HepG2 (cell line): ENCODE measurements around the gene JOSD1. TPM values are rescaled to one million over a fixed set of nuclear protein-coding genes. Genes with fewer than 3 reads are reported as not detected.

ENCODE experiments used
- ATAC-seq: fragments of 200-7000 bp; cut with Tn5 transposase; 3 replicates; pipeline ENCODE4 v1.9.1; 2020; ENCODE audit warnings: mild to moderate bottlenecking, moderate library complexity
- BruUV-seq: library from RNA; stranded (reverse); fragments of 400-500 nt; replicated peaks from 2 replicates; lab custom pipeline; 2021; lab: Mats Ljungman, UMichigan
- CTCF ChIA-PET: fragments of 300-600 bp; formaldehyde crosslinking; extraction: SDS; loops from one replicate; lab custom pipeline; 2021; ENCODE audit warnings: low total read pairs, inconsistent platforms, low intra/inter-chr PET ratio; lab: Yijun Ruan, JAX
- POLR2A ChIA-PET: fragments of 350-600 bp; sonication (Branson Sonifier 250); formaldehyde crosslinking; loops from one replicate; lab custom pipeline; 2020; ENCODE audit warnings: antibody characterized with exemption, inconsistent platforms; lab: Yijun Ruan, JAX
- DNase-seq: peaks from one replicate; pipeline ENCODE4 v3.0.0-alpha.2; 2015; ENCODE audit warnings: low spot score
- FAIRE-seq: peaks from 3 replicates; lab custom pipeline; 2011; peaks lifted over from hg19 to GRCh38; lab: Jason Lieb, UNC
- H2AFZ ChIP-seq: one replicate; pipeline ENCODE4 v1.6.1; 2011; ENCODE audit warnings: low read length, inconsistent platforms
- H3K27ac ChIP-seq: fragments of 300-600 bp; 3 replicates; pipeline ENCODE4 v1.8.0; 2011; ENCODE audit warnings: mixed run types, mild to moderate bottlenecking, mixed read lengths, low read length, inconsistent platforms; ENCODE audit not compliant: insufficient read depth; ENCODE audit errors: extremely low read length
- H3K27me3 ChIP-seq, 2 experiments: fragments of 200-600 bp in 1 of 2; 2 replicates in 1 of 2; 3 replicates in 1 of 2; pipeline versions ENCODE4 v1.6.0 to v1.8.0; 2011; ENCODE audit warnings: low read length in 2 of 2, mild to moderate bottlenecking in 2 of 2, moderate library complexity in 2 of 2, inconsistent platforms in 1 of 2; ENCODE audit not compliant: insufficient read depth in 2 of 2, control insufficient read depth in 1 of 2
- H3K36me3 ChIP-seq, 2 experiments: fragments of 200-600 bp in 1 of 2; replicated peaks in 1 of 2; 2 replicates in 1 of 2; 3 replicates in 1 of 2; pipeline versions ENCODE4 v1.5.1 to v1.8.0; 2011; ENCODE audit warnings: low read length in 2 of 2, inconsistent platforms in 1 of 2; ENCODE audit not compliant: insufficient read depth in 2 of 2, control insufficient read depth in 1 of 2
- H3K4me1 ChIP-seq: 2 replicates; pipeline ENCODE4 v1.5.1; 2012; ENCODE audit warnings: low read length, inconsistent platforms; ENCODE audit not compliant: insufficient read depth
- H3K4me2 ChIP-seq: 2 replicates; pipeline ENCODE4 v1.6.0; 2011; ENCODE audit warnings: low read depth, low read length, inconsistent platforms
- H3K4me3 ChIP-seq, 3 experiments: fragments of 200-600 bp in 1 of 3; sonication (generic), shearing (Covaris generic) in 1 of 3; replicated peaks in 1 of 3; 2 replicates each; pipeline ENCODE4 v1.5.1; 2011 to 2016; ENCODE audit warnings: low read length in 3 of 3, inconsistent platforms in 2 of 3, low read depth in 2 of 3, mild to moderate bottlenecking in 2 of 3, control low read depth in 1 of 3, mixed read lengths in 1 of 3; ENCODE audit not compliant: insufficient read depth in 1 of 3
- H3K79me2 ChIP-seq: one replicate; pipeline ENCODE4 v1.6.1; 2011; ENCODE audit warnings: low read length, inconsistent platforms; ENCODE audit not compliant: insufficient read depth
- H3K9ac ChIP-seq: 2 replicates; pipeline ENCODE4 v1.6.0; 2011; ENCODE audit warnings: mild to moderate bottlenecking, low read depth, low read length, inconsistent platforms; ENCODE audit not compliant: insufficient read depth
- H3K9me3 ChIP-seq: 2 replicates; pipeline ENCODE4 v1.5.1; 2012; ENCODE audit warnings: mild to moderate bottlenecking, low read length
- H4K20me1 ChIP-seq: 2 replicates; pipeline ENCODE4 v1.6.0; 2011; ENCODE audit warnings: inconsistent platforms, mild to moderate bottlenecking, low read length, moderate library complexity; ENCODE audit not compliant: insufficient read depth
- HNRNPL ChIP-seq: fragments of 200-400 bp; formaldehyde crosslinking; IDR thresholded peaks from 2 replicates; pipeline ENCODE4 v1.6.1; 2017; ENCODE audit warnings: mild to moderate bottlenecking, low read depth, low read length
- POLR2A ChIP-seq, 2 experiments: IDR thresholded peaks; 2 replicates each; pipeline ENCODE4 v1.6.1; 2011; ENCODE audit warnings: low read depth in 2 of 2, low read length in 2 of 2, mild to moderate bottlenecking in 1 of 2, moderate library complexity in 1 of 2; ENCODE audit not compliant: insufficient read depth in 1 of 2
- SP1 ChIP-seq, 2 experiments: fragments of 450-650 bp in 1 of 2; sonication (generic) in 1 of 2; formaldehyde crosslinking in 1 of 2; IDR thresholded peaks; 2 replicates each; pipeline versions ENCODE4 v1.4.0 to v1.6.1; 2016 to 2020; ENCODE audit warnings: missing genetic modification reagents in 1 of 2
- ZBED4 ChIP-seq: sonication (generic); formaldehyde crosslinking; IDR thresholded peaks from 2 replicates; pipeline ENCODE4 v1.4.0; 2020; ENCODE audit warnings: missing genetic modification reagents, borderline replicate concordance
- ZBTB33 ChIP-seq: sonication (generic); formaldehyde crosslinking; IDR thresholded peaks from 2 replicates; pipeline ENCODE4 v1.4.0; 2020; ENCODE audit warnings: missing genetic modification reagents
- ZNF101 ChIP-seq: sonication (generic); formaldehyde crosslinking; IDR thresholded peaks from 2 replicates; pipeline ENCODE4 v1.4.0; 2020; ENCODE audit warnings: mild to moderate bottlenecking, low read depth, missing genetic modification reagents, borderline replicate concordance
- ZNF501 ChIP-seq: sonication (generic); formaldehyde crosslinking; IDR thresholded peaks from 2 replicates; pipeline ENCODE4 v1.5.1; 2020; ENCODE audit warnings: mild to moderate bottlenecking, moderate library complexity, missing genetic modification reagents
- ZNF704 ChIP-seq: sonication (generic); formaldehyde crosslinking; IDR thresholded peaks from 2 replicates; pipeline ENCODE4 v1.8.1; 2023; ENCODE audit warnings: mild to moderate bottlenecking, inconsistent platforms, moderate library complexity, missing genetic modification reagents, borderline replicate concordance
- WGBS: methylation state at CpG from one replicate; pipeline ENCODE4 v1.1.6; 2017; ENCODE audit warnings: low lambda C conversion rate; 5-methylcytosine and 5-hydroxymethylcytosine counted together
- in situ Hi-C: cut with HindIII; loops from 2 replicates; pipeline ENCODE4 v1.10.0; 2017; ENCODE audit warnings: low pct_unique_long_range_greater_than_20kb; ENCODE audit not compliant: extremely low pct_ligation_motif_present
- intact Hi-C: fragments of 100-400 bp; cut with micrococcal nuclease; formaldehyde crosslinking; loops from one replicate; pipeline ENCODE4 v1.10.0; 2022; ENCODE audit not compliant: unreplicated experiment
- polyA plus RNA-seq, 8 experiments: library from polyadenylated mRNA; depleted of rRNA in 3 of 8; stranded (reverse) in 7 of 8; unstranded in 1 of 8; fragments of >200 nt; fragmentation: Illumina TruSeq in 4 of 8; extraction: Trizol in 4 of 8; gene quantifications; 2 replicates each; pipeline versions ENCODE4 v1.2.1 to v1.2.3, GENCODE V29; 2011 to 2016; ENCODE audit warnings: low read depth in 4 of 8, missing spikeins in 1 of 8, mixed read lengths in 1 of 8; ENCODE audit not compliant: insufficient read depth in 1 of 8
- total RNA-seq, 5 experiments: library from RNA; depleted of rRNA; stranded (reverse); fragments of >200 nt; fragmentation: Illumina TruSeq; extraction: Trizol; gene quantifications; 2 replicates each; pipeline ENCODE4 v1.2.3, GENCODE V29; 2016; ENCODE audit warnings: low read depth in 1 of 5

JOSD1 gene
- total and polyA plus RNA-seq, 2 of the 13 experiments (the other 11 are each of a cell fraction or from before 2014, with no cell fraction given) = 31.7 to 38.4 TPM

GRCh38 chr22:38649841-38650522 lies 50.8 kb downstream of the JOSD1 start:
- intact Hi-C loops = no loop called here
- ATAC-seq = no peak
- FAIRE-seq = no peak

More at GRCh38 chr22:38649841-38650522, 50.8 kb downstream of the JOSD1 start:
- BruUV-seq = no TSS peak
- no peaks in the 10 kb centered on the region for H3K9me3 ChIP-seq
- H4K20me1 ChIP-seq = no peaks in the 10 kb centered on the region
- H2AFZ ChIP-seq = no peak overlapping the region
- POLR2A ChIA-PET = no interaction called here
- no peaks in the 10 kb centered on the region for H3K4me1 ChIP-seq
- H3K27ac ChIP-seq = no peak overlapping the region
- DNase-seq = no peak
- no peaks in the 10 kb centered on the region; a peak in 1 of 5 replicates for H3K27me3 ChIP-seq
- CTCF ChIA-PET = no interaction called here
- no peak overlapping the region for H3K9ac ChIP-seq
- WGBS = 76% methylated on average over 5 of the region's 5 CpGs
- no peak overlapping the region for H3K4me2 ChIP-seq
- in situ Hi-C loops = no loop called here
- no peak overlapping the region for H3K4me3 ChIP-seq
- H3K79me2 ChIP-seq = no peaks in the 10 kb centered on the region
- no peaks in the 10 kb centered on the region for H3K36me3 ChIP-seq
- TF ChIP-seq ZNF501 (CRISPR knock-in tag) (no peak), ZNF704 (no peak), POLR2A (IDR thresholded peaks at IDR 0.05; ENCODE audit: insufficient read depth in 1 of 2, low read depth in 2 of 2, low read length in 2 of 2) (no peak), HNRNPL (no peak), ZNF101 (CRISPR knock-in tag) (no peak), ZBTB33 (no peak), SP1 (IDR thresholded peaks at IDR 0.05) (no peak), SP1 (CRISPR knock-in tag; IDR thresholded peaks at IDR 0.05) (no peak), ZBED4 (CRISPR knock-in tag) (no peak)
- TF ChIP-seq, all 625 proteins: peak for 0
